B cell (primary cell): ENCODE data around the gene PHF19. TPM values are rescaled to one million over a fixed set of nuclear protein-coding genes. Genes with fewer than 3 reads are reported as not detected.

Experiments
- ATAC-seq: fragments of 200-7000 bp; cut with Tn5 transposase; one replicate; pipeline ENCODE4 v1.10.0; 2021; ENCODE audit warnings: low read depth, mild to moderate bottlenecking, moderate number of reproducible peaks, moderate library complexity
- CTCF ChIA-PET: fragments of 350-600 bp; sonication (Branson Sonifier 250); formaldehyde crosslinking; loops from one replicate; lab custom pipeline; 2021; ENCODE audit warnings: antibody characterized with exemption, inconsistent platforms; lab: Charles Lee
- POLR2A ChIA-PET: fragments of 350-600 bp; sonication (Branson Sonifier 250); formaldehyde crosslinking; loops from one replicate; lab custom pipeline; 2021; ENCODE audit warnings: antibody characterized with exemption; lab: Charles Lee
- DNase-seq: peaks from one replicate; pipeline ENCODE4 v3.0.0; 2013
- H2AFZ ChIP-seq: 2 replicates; pipeline ENCODE4 v1.6.1; 2012; ENCODE audit warnings: mild to moderate bottlenecking, low read depth, low read length; ENCODE audit not compliant: insufficient read depth, poor library complexity, severe bottlenecking
- H3K27ac ChIP-seq, 2 donors: 1 replicate in 1 of 2; 2 replicates in 1 of 2; pipeline ENCODE4 v1.5.1; 2012 to 2013; ENCODE audit warnings: low read length in 2 of 2, mild to moderate bottlenecking in 2 of 2, moderate library complexity in 1 of 2
- H3K27me3 ChIP-seq, 4 experiments: fragments of 200-600 bp in 1 of 4; sonication (generic) in 1 of 4; replicated peaks in 1 of 4; 1 replicate in 2 of 4; 2 replicates in 2 of 4; pipeline versions ENCODE4 v1.6.1 to v1.7.0; 2013 to 2016; ENCODE audit warnings: low read length in 3 of 4, mild to moderate bottlenecking in 2 of 4, mixed read lengths in 1 of 4, moderate library complexity in 1 of 4; ENCODE audit not compliant: insufficient read depth in 4 of 4, control insufficient read depth in 3 of 4; ENCODE audit errors: control extremely low read depth in 1 of 4
- H3K36me3 ChIP-seq, 2 experiments: replicated peaks in 1 of 2; 1 replicate in 1 of 2; 2 replicates in 1 of 2; pipeline versions ENCODE4 v1.6.1 to v1.7.1; 2013; ENCODE audit warnings: low read length in 1 of 2; ENCODE audit not compliant: insufficient read depth in 2 of 2, control insufficient read depth in 1 of 2; ENCODE audit errors: control extremely low read depth in 1 of 2, extremely low read depth in 1 of 2
- H3K4me1 ChIP-seq, 2 donors: fragments of 200-600 bp in 1 of 2; sonication (generic) in 1 of 2; 1 replicate in 1 of 2; 2 replicates in 1 of 2; pipeline versions ENCODE4 v1.5.1 to v1.6.1; 2013 to 2017; ENCODE audit warnings: low read length in 2 of 2; ENCODE audit not compliant: control insufficient read depth in 2 of 2, insufficient read depth in 2 of 2
- H3K4me2 ChIP-seq: replicated peaks from 2 replicates; pipeline ENCODE3; 2012; ENCODE audit warnings: mild to moderate bottlenecking, low read depth, low read length; ENCODE audit not compliant: poor library complexity, severe bottlenecking
- H3K4me3 ChIP-seq, 5 experiments: fragments of 200-600 bp in 1 of 5; sonication (generic) in 1 of 5; 1 replicate in 3 of 5; 2 replicates in 2 of 5; pipeline versions ENCODE4 v1.5.1 to v1.7.0; 2011 to 2016; ENCODE audit warnings: low read length in 4 of 5, mild to moderate bottlenecking in 4 of 5, low read depth in 2 of 5, control low read depth in 1 of 5, moderate library complexity in 1 of 5; ENCODE audit not compliant: insufficient read depth in 1 of 5; ENCODE audit errors: control extremely low read depth in 1 of 5, extremely low read depth in 1 of 5
- H3K79me2 ChIP-seq: fragments of 200-600 bp; sonication (generic); one replicate; pipeline ENCODE4 v1.6.0; 2016; ENCODE audit warnings: low read length; ENCODE audit not compliant: control insufficient read depth, insufficient read depth
- H3K9ac ChIP-seq: fragments of 200-600 bp; sonication (generic); 2 replicates; pipeline ENCODE4 v1.6.1; 2017; ENCODE audit warnings: mild to moderate bottlenecking, low read length, moderate library complexity
- H3K9me3 ChIP-seq, 3 donors: one replicate each; pipeline versions ENCODE4 v1.6.1 to v1.7.1; 2013; ENCODE audit warnings: low read length in 2 of 3; ENCODE audit not compliant: control insufficient read depth in 2 of 3, insufficient read depth in 1 of 3; ENCODE audit errors: control extremely low read depth in 1 of 3
- H4K20me1 ChIP-seq: 2 replicates; pipeline ENCODE4 v1.6.0; 2012; ENCODE audit warnings: mild to moderate bottlenecking, low read length; ENCODE audit not compliant: insufficient read depth, control insufficient read depth, poor library complexity, severe bottlenecking
- H3K27ac Mint-ChIP-seq: one replicate; pipeline ENCODE4 v1.8.0; 2021; ENCODE audit warnings: mixed read lengths
- H3K27me3 Mint-ChIP-seq: one replicate; pipeline ENCODE4 v1.8.0; 2021; ENCODE audit warnings: mixed read lengths
- H3K4me1 Mint-ChIP-seq: one replicate; pipeline ENCODE4 v1.8.0; 2021; ENCODE audit warnings: mixed read lengths
- H3K4me3 Mint-ChIP-seq: one replicate; pipeline ENCODE4 v1.8.0; 2021; ENCODE audit warnings: mixed read lengths
- H3K9me3 Mint-ChIP-seq: one replicate; pipeline ENCODE4 v1.8.0; 2022; ENCODE audit warnings: mixed read lengths; ENCODE audit not compliant: insufficient read depth
- CTCF ChIP-seq: fragments of 200-600 bp; IDR thresholded peaks from one replicate; pipeline ENCODE4 v1.8.0; 2022; ENCODE audit warnings: antibody characterized with exemption, mild to moderate bottlenecking
- EZH2 ChIP-seq: IDR thresholded peaks from 2 replicates; pipeline ENCODE4 v1.6.1; 2012; ENCODE audit warnings: borderline replicate concordance, low read depth, mild to moderate bottlenecking, moderate library complexity, low read length; ENCODE audit not compliant: insufficient read depth, poor library complexity, severe bottlenecking
- WGBS: methylation state at CpG from one replicate; pipeline ENCODE4 v1.1.5; 2013; ENCODE audit warnings: missing lambda C conversion rate; ENCODE audit not compliant: insufficient coverage; 5-methylcytosine and 5-hydroxymethylcytosine counted together
- intact Hi-C: fragments of 100-400 bp; cut with micrococcal nuclease; formaldehyde crosslinking; loops from one replicate; pipeline ENCODE4 v1.10.0; 2022
- polyA plus RNA-seq: library from polyadenylated mRNA; depleted of rRNA; stranded (reverse); fragments of >200 nt; gene quantifications from 2 replicates; pipeline ENCODE4 v1.2.3, GENCODE V29; 2012
- total RNA-seq, 2 donors: library from RNA; stranded (reverse); fragments of 120-200 nt in 1 of 2; gene quantifications; 1 replicate in 1 of 2; 2 replicates in 1 of 2; pipeline versions ENCODE4 v1.2.3 to v1.2.4, GENCODE V29; 2013 to 2022

The PHF19 gene
- total and polyA plus RNA-seq, 2 donors (not counting 1 experiment from before 2014, with no cell fraction given), result 17.0 to 20.9 TPM

GRCh38 chr9:120841930-120842684, 34.9 kb downstream of the PHF19 start:
- Mint-ChIP-seq H3K9me3 (no peaks in the 10 kb centered on the region), H3K4me3 (peak overlapping the region; percentile 90), H3K4me1 (peaks cover 27% of the 10 kb centered on the region), H3K27me3 (no peaks in the 10 kb centered on the region), H3K27ac (peak overlapping the region; percentile 95)
- ATAC-seq (peak; percentile 3), DNase-seq (no peak)
- 72% methylated on average over 12 of the region's 18 CpGs for WGBS
- intact Hi-C loops, result loop anchor here (2.0 to 5.0 kb wide), 3 partner anchors 127 to 280 kb away; partner anchors contain the start of genes CNTRL and MEGF9
- ChIA-PET CTCF (no interaction called here), POLR2A (interaction anchor here (0.6 to 1.7 kb wide), 2 partner anchors 49 to 88 kb away, joined by 4 to 5 read pairs; partner anchors contain the start of gene FBXW2)
- TF ChIP-seq CTCF, result no peak
- Histone ChIP-seq H3K36me3 (peaks cover 6 to 13% of the 10 kb centered on the region in 2 experiments), H3K4me1 (peaks cover 21 to 23% of the 10 kb centered on the region in 2 donors), H3K9me3 (peaks cover 0 to 21% (median 0%) of the 10 kb centered on the region in 3 donors), H4K20me1 (peaks cover 7% of the 10 kb centered on the region), H3K4me2 (peak overlapping the region; percentile 89), H3K9ac (peak overlapping the region; percentile 85), H3K79me2 (peaks cover 65% of the 10 kb centered on the region), H3K27me3 (no peaks in the 10 kb centered on the region), H3K4me3 (peak overlapping the region; percentile 68 to 99 (median 82)), H3K27ac (peak overlapping the region; percentile 89), H2AFZ (peak overlapping the region; percentile 99)

- H3K79me2 ChIP-seq, result peaks cover 41% of the 10 kb centered on the region
- peaks cover 0 to 21% (median 0%) of the 10 kb centered on the region in 3 donors for H3K9me3 ChIP-seq
- H4K20me1 ChIP-seq, result peaks cover 11% of the 10 kb centered on the region
- H3K27me3 ChIP-seq, result no peaks in the 10 kb centered on the region
- Mint-ChIP-seq H3K4me1 (peaks cover 24% of the 10 kb centered on the region), H3K27me3 (no peaks in the 10 kb centered on the region), H3K9me3 (no peaks in the 10 kb centered on the region), H3K4me3 (no peak overlapping the region), H3K27ac (no peak overlapping the region)
- H2AFZ ChIP-seq, result no peak overlapping the region
- WGBS, result no CpG with 5 or more reads among the region's 2 CpGs
- CTCF ChIA-PET, result interaction anchor here (1.1 kb wide), 1 partner anchor 142 kb away, joined by 3 read pairs; no protein-coding TSS in a partner anchor
- peaks cover 13 to 23% of the 10 kb centered on the region in 2 donors for H3K4me1 ChIP-seq
- no peak overlapping the region for H3K4me2 ChIP-seq
- TF ChIP-seq EZH2, result no peak
- TF ChIP-seq CTCF, result no peak
- POLR2A ChIA-PET, result no interaction called here
- no peak overlapping the region for H3K4me3 ChIP-seq
- intact Hi-C loops, result no loop called here
- DNase-seq (no peak), ATAC-seq (no peak)
- no peak overlapping the region for H3K27ac ChIP-seq
- H3K36me3 ChIP-seq, result peaks cover 0 to 17% of the 10 kb centered on the region in 2 experiments
- H3K9ac ChIP-seq, result no peak overlapping the region
These were observed 37.8 kb downstream of the PHF19 start for GRCh38 chr9:120839146-120839545.
